Measurements from ENCODE around the gene MAP4K4.

Gene MAP4K4

GRCh38 chr2:101794141-101794540 is 96.6 kb downstream of the MAP4K4 start:
- DNase-seq: no peak

- DNase-seq: no peak
Observed at GRCh38 chr2:101795033-101795432, 97.5 kb downstream of the MAP4K4 start.

GRCh38 chr2:101796825-101797600 is 99.5 kb downstream of the MAP4K4 start:
- DNase-seq: no peak

GRCh38 chr2:101801496-101801895 is 104.0 kb downstream of the MAP4K4 start:
- DNase-seq: no peak

GRCh38 chr2:101802329-101802728 is 104.8 kb downstream of the MAP4K4 start:
- DNase-seq: no peak

- DNase-seq: no peak
Observed at GRCh38 chr2:101803128-101803527, 105.6 kb downstream of the MAP4K4 start.

GRCh38 chr2:101803945-101804696 is 106.6 kb downstream of the MAP4K4 start:
- DNase-seq: no peak

- no peak for DNase-seq
Observed at GRCh38 chr2:101805152-101806088, 107.9 kb downstream of the MAP4K4 start.

GRCh38 chr2:101806123-101806522 is 108.6 kb downstream of the MAP4K4 start:
- DNase-seq: no peak

- DNase-seq: no peak
Observed at GRCh38 chr2:101806701-101807100, 109.2 kb downstream of the MAP4K4 start.

- no peak for DNase-seq
Observed at GRCh38 chr2:101807242-101807641, 109.7 kb downstream of the MAP4K4 start.

GRCh38 chr2:101808006-101808562 is 110.6 kb downstream of the MAP4K4 start:
- DNase-seq: no peak

GRCh38 chr2:101809698-101810097 is 112.2 kb downstream of the MAP4K4 start:
- no peak for DNase-seq

- DNase-seq: no peak
Observed at GRCh38 chr2:101811226-101812015, 113.9 kb downstream of the MAP4K4 start.

GRCh38 chr2:101812226-101812625 is 114.7 kb downstream of the MAP4K4 start:
- no peak for DNase-seq

- DNase-seq: no peak
Observed at GRCh38 chr2:101814752-101815151, 117.2 kb downstream of the MAP4K4 start.

GRCh38 chr2:101815154-101815553 is 117.6 kb downstream of the MAP4K4 start:
- no peak for DNase-seq

- DNase-seq: no peak
Observed at GRCh38 chr2:101815739-101816391, 118.4 kb downstream of the MAP4K4 start.

GRCh38 chr2:101816598-101816997 is 119.1 kb downstream of the MAP4K4 start:
- no peak for DNase-seq

GRCh38 chr2:101817481-101817880 is 120.0 kb downstream of the MAP4K4 start:
- DNase-seq: no peak
